HepG2 (cell line): Measurements from ENCODE around the gene TMEM86B. TPM values are rescaled to one million over a fixed set of nuclear protein-coding genes. Genes with fewer than 3 reads are reported as not detected.

Experiments
- ATAC-seq: fragments of 200-7000 bp; cut with Tn5 transposase; 3 replicates; pipeline ENCODE4 v1.9.1; 2020; ENCODE audit warnings: mild to moderate bottlenecking, moderate library complexity
- BruUV-seq: library from RNA; stranded (reverse); fragments of 400-500 nt; replicated peaks from 2 replicates; lab custom pipeline; 2021; lab: Mats Ljungman, UMichigan
- CTCF ChIA-PET: fragments of 300-600 bp; formaldehyde crosslinking; extraction: SDS; loops from one replicate; lab custom pipeline; 2021; ENCODE audit warnings: low total read pairs, inconsistent platforms, low intra/inter-chr PET ratio; lab: Yijun Ruan, JAX
- POLR2A ChIA-PET: fragments of 350-600 bp; sonication (Branson Sonifier 250); formaldehyde crosslinking; loops from one replicate; lab custom pipeline; 2020; ENCODE audit warnings: antibody characterized with exemption, inconsistent platforms; lab: Yijun Ruan, JAX
- DNase-seq: peaks from one replicate; pipeline ENCODE4 v3.0.0-alpha.2; 2015; ENCODE audit warnings: low spot score
- FAIRE-seq: peaks from 3 replicates; lab custom pipeline; 2011; peaks lifted over from hg19 to GRCh38; lab: Jason Lieb, UNC
- H2AFZ ChIP-seq: one replicate; pipeline ENCODE4 v1.6.1; 2011; ENCODE audit warnings: low read length, inconsistent platforms
- H3K27ac ChIP-seq: fragments of 300-600 bp; 3 replicates; pipeline ENCODE4 v1.8.0; 2011; ENCODE audit warnings: mixed run types, mild to moderate bottlenecking, mixed read lengths, low read length, inconsistent platforms; ENCODE audit not compliant: insufficient read depth; ENCODE audit errors: extremely low read length
- H3K27me3 ChIP-seq, 2 experiments: fragments of 200-600 bp in 1 of 2; 2 replicates in 1 of 2; 3 replicates in 1 of 2; pipeline versions ENCODE4 v1.6.0 to v1.8.0; 2011; ENCODE audit warnings: low read length in 2 of 2, mild to moderate bottlenecking in 2 of 2, moderate library complexity in 2 of 2, inconsistent platforms in 1 of 2; ENCODE audit not compliant: insufficient read depth in 2 of 2, control insufficient read depth in 1 of 2
- H3K36me3 ChIP-seq, 2 experiments: fragments of 200-600 bp in 1 of 2; replicated peaks in 1 of 2; 2 replicates in 1 of 2; 3 replicates in 1 of 2; pipeline versions ENCODE4 v1.5.1 to v1.8.0; 2011; ENCODE audit warnings: low read length in 2 of 2, inconsistent platforms in 1 of 2; ENCODE audit not compliant: insufficient read depth in 2 of 2, control insufficient read depth in 1 of 2
- H3K4me1 ChIP-seq: 2 replicates; pipeline ENCODE4 v1.5.1; 2012; ENCODE audit warnings: low read length, inconsistent platforms; ENCODE audit not compliant: insufficient read depth
- H3K4me2 ChIP-seq: 2 replicates; pipeline ENCODE4 v1.6.0; 2011; ENCODE audit warnings: low read depth, low read length, inconsistent platforms
- H3K4me3 ChIP-seq, 3 experiments: fragments of 200-600 bp in 1 of 3; sonication (generic), shearing (Covaris generic) in 1 of 3; replicated peaks in 1 of 3; 2 replicates each; pipeline ENCODE4 v1.5.1; 2011 to 2016; ENCODE audit warnings: low read length in 3 of 3, inconsistent platforms in 2 of 3, low read depth in 2 of 3, mild to moderate bottlenecking in 2 of 3, control low read depth in 1 of 3, mixed read lengths in 1 of 3; ENCODE audit not compliant: insufficient read depth in 1 of 3
- H3K79me2 ChIP-seq: one replicate; pipeline ENCODE4 v1.6.1; 2011; ENCODE audit warnings: low read length, inconsistent platforms; ENCODE audit not compliant: insufficient read depth
- H3K9ac ChIP-seq: 2 replicates; pipeline ENCODE4 v1.6.0; 2011; ENCODE audit warnings: mild to moderate bottlenecking, low read depth, low read length, inconsistent platforms; ENCODE audit not compliant: insufficient read depth
- H3K9me3 ChIP-seq: 2 replicates; pipeline ENCODE4 v1.5.1; 2012; ENCODE audit warnings: mild to moderate bottlenecking, low read length
- H4K20me1 ChIP-seq: 2 replicates; pipeline ENCODE4 v1.6.0; 2011; ENCODE audit warnings: inconsistent platforms, mild to moderate bottlenecking, low read length, moderate library complexity; ENCODE audit not compliant: insufficient read depth
- EEA1 ChIP-seq: sonication (generic); formaldehyde crosslinking; IDR thresholded peaks from 2 replicates; pipeline ENCODE4 v1.5.1; 2020; ENCODE audit warnings: mild to moderate bottlenecking, missing genetic modification reagents, borderline replicate concordance
- ZNF160 ChIP-seq: sonication (generic); formaldehyde crosslinking; IDR thresholded peaks from 2 replicates; pipeline ENCODE4 v1.8.0; 2022; ENCODE audit warnings: mild to moderate bottlenecking, inconsistent platforms, missing genetic modification reagents
- ZNF251 ChIP-seq: sonication (generic); formaldehyde crosslinking; IDR thresholded peaks from 2 replicates; pipeline ENCODE4 v1.9.0; 2021; ENCODE audit warnings: mild to moderate bottlenecking, missing genetic modification reagents
- ZNF550 ChIP-seq: sonication (generic); formaldehyde crosslinking; IDR thresholded peaks from 2 replicates; pipeline ENCODE4 v1.4.0; 2020; ENCODE audit warnings: mild to moderate bottlenecking, missing genetic modification reagents, borderline replicate concordance
- WGBS: methylation state at CpG from one replicate; pipeline ENCODE4 v1.1.6; 2017; ENCODE audit warnings: low lambda C conversion rate; 5-methylcytosine and 5-hydroxymethylcytosine counted together
- in situ Hi-C: cut with HindIII; loops from 2 replicates; pipeline ENCODE4 v1.10.0; 2017; ENCODE audit warnings: low pct_unique_long_range_greater_than_20kb; ENCODE audit not compliant: extremely low pct_ligation_motif_present
- intact Hi-C: fragments of 100-400 bp; cut with micrococcal nuclease; formaldehyde crosslinking; loops from one replicate; pipeline ENCODE4 v1.10.0; 2022; ENCODE audit not compliant: unreplicated experiment
- polyA plus RNA-seq, 8 experiments: library from polyadenylated mRNA; depleted of rRNA in 3 of 8; stranded (reverse) in 7 of 8; unstranded in 1 of 8; fragments of >200 nt; fragmentation: Illumina TruSeq in 4 of 8; extraction: Trizol in 4 of 8; gene quantifications; 2 replicates each; pipeline versions ENCODE4 v1.2.1 to v1.2.3, GENCODE V29; 2011 to 2016; ENCODE audit warnings: low read depth in 4 of 8, missing spikeins in 1 of 8, mixed read lengths in 1 of 8; ENCODE audit not compliant: insufficient read depth in 1 of 8
- total RNA-seq, 5 experiments: library from RNA; depleted of rRNA; stranded (reverse); fragments of >200 nt; fragmentation: Illumina TruSeq; extraction: Trizol; gene quantifications; 2 replicates each; pipeline ENCODE4 v1.2.3, GENCODE V29; 2016; ENCODE audit warnings: low read depth in 1 of 5
- TF ChIP-seq, protein P1 (sequence below): sonication (generic); formaldehyde crosslinking; IDR thresholded peaks from 2 replicates; pipeline ENCODE4 v1.4.0; 2020; ENCODE audit warnings: missing genetic modification reagents, borderline replicate concordance
- TF ChIP-seq, protein P2 (sequence below): sonication (generic); formaldehyde crosslinking; IDR thresholded peaks from 2 replicates; pipeline ENCODE4 v1.5.0; 2020; ENCODE audit warnings: missing genetic modification reagents, mild to moderate bottlenecking, borderline replicate concordance

The TMEM86B gene
- total and polyA plus RNA-seq, 2 of the 13 experiments (the other 11 are each of a cell fraction or from before 2014, with no cell fraction given), result 7.7 to 9.6 TPM

DNA sequence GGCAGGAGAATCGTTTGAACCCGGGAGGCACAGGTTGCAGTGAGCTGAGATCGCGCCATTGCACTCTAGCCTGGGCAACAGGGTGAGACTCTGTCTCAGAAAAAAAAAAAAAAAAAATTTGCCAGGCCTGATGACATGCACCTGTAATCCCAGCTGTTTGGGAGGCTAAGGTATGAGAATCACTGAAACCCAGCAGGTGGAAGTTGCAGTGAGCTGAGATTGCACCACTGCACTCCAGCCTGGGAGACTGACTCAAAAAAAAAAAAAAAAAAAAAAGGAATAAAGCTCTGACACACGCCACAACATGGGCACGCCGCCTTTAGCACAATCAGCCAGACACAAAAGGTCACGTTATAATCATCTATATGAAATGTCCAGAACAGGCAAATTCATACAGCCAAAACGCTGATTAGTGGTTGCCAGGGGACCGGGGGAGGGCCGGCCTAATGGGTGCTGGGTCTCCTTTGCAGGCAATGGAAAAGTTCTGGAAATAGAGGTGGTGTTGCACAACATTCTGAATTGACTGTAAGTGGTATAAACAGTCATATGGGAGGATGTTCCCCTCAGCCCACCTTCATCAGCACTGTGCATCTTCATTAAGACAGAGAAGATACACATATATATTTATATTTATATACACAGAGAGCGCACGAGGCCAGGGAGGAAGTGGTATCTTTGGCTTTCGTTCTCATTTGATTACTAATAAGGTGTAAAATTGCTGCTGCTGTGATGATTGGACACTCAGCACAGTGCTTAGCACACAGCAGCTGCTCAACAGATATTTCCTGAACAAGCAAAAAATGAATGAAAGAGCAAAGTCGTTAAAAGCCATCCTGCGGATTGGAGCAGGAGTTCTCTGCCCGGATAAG, 47.5 kb upstream of the TMEM86B start:
- intact Hi-C loops, result no loop called here
- Histone ChIP-seq H3K4me3 (no peak overlapping the region), H3K4me1 (peaks cover 16% of the 10 kb centered on the region), H4K20me1 (no peaks in the 10 kb centered on the region), H3K9me3 (no peaks in the 10 kb centered on the region), H2AFZ (no peak overlapping the region), H3K36me3 (peaks cover 10 to 36% of the 10 kb centered on the region in 2 experiments; a peak in 4 of 5 replicates), H3K27me3 (no peaks in the 10 kb centered on the region; a peak in 1 of 5 replicates), H3K4me2 (no peak overlapping the region), H3K79me2 (peaks cover 6% of the 10 kb centered on the region), H3K27ac (no peak overlapping the region), H3K9ac (no peak overlapping the region)
- ChIA-PET CTCF (no interaction called here), POLR2A (interaction anchor here (1.0 to 1.9 kb wide), 2 partner anchors 17 to 132 kb away, joined by 4 to 5 read pairs; partner anchors contain the start of genes PPP6R1 and UBE2S)
- DNase-seq (no peak), ATAC-seq (no peak), FAIRE-seq (no peak)
- in situ Hi-C loops, result no loop called here
- TF ChIP-seq, protein P1, sequence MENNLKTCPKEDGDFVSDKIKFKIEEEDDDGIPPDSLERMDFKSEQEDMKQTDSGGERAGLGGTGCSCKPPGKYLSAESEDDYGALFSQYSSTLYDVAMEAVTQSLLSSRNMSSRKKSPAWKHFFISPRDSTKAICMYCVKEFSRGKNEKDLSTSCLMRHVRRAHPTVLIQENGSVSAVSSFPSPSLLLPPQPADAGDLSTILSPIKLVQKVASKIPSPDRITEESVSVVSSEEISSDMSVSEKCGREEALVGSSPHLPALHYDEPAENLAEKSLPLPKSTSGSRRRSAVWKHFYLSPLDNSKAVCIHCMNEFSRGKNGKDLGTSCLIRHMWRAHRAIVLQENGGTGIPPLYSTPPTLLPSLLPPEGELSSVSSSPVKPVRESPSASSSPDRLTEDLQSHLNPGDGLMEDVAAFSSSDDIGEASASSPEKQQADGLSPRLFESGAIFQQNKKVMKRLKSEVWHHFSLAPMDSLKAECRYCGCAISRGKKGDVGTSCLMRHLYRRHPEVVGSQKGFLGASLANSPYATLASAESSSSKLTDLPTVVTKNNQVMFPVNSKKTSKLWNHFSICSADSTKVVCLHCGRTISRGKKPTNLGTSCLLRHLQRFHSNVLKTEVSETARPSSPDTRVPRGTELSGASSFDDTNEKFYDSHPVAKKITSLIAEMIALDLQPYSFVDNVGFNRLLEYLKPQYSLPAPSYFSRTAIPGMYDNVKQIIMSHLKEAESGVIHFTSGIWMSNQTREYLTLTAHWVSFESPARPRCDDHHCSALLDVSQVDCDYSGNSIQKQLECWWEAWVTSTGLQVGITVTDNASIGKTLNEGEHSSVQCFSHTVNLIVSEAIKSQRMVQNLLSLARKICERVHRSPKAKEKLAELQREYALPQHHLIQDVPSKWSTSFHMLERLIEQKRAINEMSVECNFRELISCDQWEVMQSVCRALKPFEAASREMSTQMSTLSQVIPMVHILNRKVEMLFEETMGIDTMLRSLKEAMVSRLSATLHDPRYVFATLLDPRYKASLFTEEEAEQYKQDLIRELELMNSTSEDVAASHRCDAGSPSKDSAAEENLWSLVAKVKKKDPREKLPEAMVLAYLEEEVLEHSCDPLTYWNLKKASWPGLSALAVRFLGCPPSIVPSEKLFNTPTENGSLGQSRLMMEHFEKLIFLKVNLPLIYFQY, result no peak
- TF ChIP-seq ZNF550 (CRISPR knock-in tag), result no peak
- no peak for TF ChIP-seq ZNF251 (CRISPR knock-in tag)
- no peak for TF ChIP-seq ZNF160 (CRISPR knock-in tag)
- no peak for TF ChIP-seq EEA1
- TF ChIP-seq, protein P2, sequence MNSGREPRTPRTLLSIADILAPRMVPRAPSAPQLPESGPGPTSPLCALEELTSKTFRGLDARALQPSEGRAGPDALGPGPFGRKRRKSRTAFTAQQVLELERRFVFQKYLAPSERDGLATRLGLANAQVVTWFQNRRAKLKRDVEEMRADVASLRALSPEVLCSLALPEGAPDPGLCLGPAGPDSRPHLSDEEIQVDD, result no peak
- BruUV-seq, result no TSS peak
- WGBS, result 94% methylated on average over 17 of the region's 17 CpGs
